NOMO-1 (cell line): Measurements from ENCODE around the gene FAM222A.

ENCODE experiments used
- DNase-seq, 2 experiments: peaks; one replicate each; lab custom pipeline; 2025; ENCODE audit not compliant: unreplicated experiment in 2 of 2; lab: John Stamatoyannopoulos, UW

FAM222A gene

DNA sequence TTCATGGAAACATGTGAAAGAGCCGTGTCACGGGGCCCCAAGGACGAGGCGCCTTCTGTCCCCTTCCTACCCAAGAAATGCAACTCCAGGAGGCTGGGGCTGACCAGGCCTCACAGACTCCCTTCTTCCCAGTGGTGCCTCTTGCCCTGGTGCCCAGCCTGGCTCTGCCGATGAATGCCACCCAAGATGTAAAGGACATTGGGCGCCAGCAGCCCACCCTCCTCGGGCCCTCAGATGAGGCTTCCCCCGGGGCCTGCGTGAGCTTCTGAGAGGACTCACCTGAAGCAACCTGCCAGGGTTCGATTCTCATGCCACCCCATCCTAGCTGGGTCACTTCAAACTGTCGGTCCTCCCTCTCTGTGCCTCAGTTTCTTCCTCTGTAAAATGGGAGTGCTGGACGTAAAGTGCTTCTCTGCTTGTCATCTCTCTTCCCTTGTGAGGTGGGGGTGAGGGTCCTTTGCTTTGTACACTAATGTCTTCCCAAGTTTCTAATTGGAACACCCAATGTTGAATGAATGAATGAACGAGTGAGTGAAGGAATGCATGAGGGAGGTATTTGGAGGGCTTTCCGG, 10.8 kb downstream of the FAM222A start:
- no peak for DNase-seq

DNA sequence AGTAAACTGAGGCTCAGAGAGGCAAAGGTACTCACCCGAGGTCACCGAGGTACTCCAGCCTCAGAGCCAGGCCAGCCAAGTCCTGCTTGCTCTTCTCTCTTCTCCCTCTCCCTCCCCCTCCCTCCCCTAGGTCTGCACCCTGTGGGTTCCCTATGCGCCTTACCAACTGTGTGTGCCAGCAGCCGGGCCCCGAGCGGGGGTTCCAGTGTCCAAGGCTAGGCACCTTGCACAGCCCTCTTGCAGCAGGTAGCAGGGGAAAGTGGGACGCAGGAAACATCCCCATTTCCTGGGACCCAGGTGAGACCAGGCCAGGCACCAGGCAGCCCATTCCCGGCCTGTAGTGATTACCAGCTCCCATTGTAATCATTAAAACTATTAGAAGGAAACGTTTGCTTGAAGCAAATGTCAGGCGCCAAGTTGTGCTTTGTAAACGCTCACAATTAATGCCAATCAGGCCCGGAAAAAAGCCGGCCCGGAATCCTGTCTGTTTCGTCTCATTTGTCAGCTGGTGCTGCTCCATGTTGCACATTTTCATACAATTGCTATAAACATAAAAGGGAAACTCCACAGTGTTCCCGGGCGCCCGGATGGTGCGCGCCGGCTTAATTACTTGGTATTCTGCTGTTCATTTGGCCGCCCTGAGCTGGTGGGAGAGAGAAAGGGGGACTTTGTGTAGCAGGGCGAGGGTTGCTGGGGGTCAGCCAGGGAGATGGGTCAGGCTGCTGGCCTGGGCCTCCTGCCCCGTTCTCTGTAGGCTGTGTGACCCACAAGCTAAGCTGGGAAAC, 11.9 kb downstream of the FAM222A start:
- no peak for DNase-seq

DNA sequence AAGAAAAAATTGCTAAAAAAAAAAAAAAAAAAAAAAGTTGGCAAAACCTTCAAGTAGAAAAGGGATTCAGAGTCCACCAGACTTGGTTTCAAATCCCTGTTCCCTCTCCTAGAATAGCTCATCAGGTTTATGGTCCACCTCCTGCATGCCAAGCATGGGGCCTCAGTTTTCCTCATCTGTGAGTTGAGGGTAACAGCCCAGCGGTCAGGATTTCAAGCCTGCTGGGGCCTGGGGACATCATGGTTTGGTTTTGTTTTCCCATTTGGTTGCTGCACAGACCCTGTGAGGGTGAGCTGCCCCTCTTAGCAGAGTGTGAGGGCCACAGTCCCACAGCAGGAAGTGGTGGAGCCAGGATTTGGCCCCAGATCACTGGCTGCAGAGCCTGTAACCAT, 12.5 kb downstream of the FAM222A start:
- no peak for DNase-seq

GRCh38 chr12:109726511-109727038, 12.9 kb downstream of the FAM222A start:
- no peak for DNase-seq

GRCh38 chr12:109727039-109727723, 13.6 kb downstream of the FAM222A start:
- no peak for DNase-seq

GRCh38 chr12:109727746-109728726, 14.4 kb downstream of the FAM222A start:
- no peak for DNase-seq

GRCh38 chr12:109728921-109729320, 15.3 kb downstream of the FAM222A start:
- DNase-seq, result no peak

DNA sequence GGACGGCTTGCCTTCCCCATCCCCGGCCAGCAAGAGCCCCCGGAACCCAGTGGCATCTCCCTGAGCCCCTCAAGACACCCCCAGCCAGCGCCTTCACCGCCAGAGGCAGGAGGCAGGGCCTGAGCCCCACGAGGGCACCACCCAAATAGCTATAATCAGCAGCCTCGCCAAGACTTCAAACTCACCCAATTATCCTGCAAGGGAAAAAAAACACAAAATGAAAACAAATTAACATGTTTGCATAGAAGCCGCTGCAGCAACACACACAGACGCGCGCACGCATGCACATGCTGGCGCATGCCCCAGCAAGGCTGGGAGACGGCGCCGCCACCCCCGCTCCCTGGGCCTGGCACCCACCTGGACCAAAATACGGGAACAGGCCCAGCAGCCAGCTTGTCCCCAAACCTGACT, 15.8 kb downstream of the FAM222A start:
- no peak for DNase-seq

DNA sequence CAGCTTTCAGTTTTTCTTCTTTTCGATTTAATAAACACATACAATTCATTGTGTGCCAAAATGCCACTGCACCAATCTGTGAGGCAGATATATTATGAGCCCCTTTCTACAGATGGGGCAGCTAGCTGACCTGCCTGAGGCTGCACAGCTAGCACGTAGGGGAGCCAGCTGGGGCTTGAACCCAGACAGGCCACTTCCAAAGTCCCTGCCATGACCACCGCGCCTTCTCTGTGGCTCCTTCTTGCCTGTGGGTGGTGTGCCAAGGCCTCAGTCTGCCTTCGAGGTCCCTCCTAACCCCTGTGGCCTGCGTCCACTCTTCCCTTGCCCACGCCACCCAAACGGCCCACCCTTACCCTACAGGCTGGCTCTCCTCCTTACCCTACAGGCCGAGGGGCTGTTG, 16.2 kb downstream of the FAM222A start:
- no peak for DNase-seq

- DNase-seq, result no peak
These were observed 16.9 kb downstream of the FAM222A start for GRCh38 chr12:109730306-109731145.

DNA sequence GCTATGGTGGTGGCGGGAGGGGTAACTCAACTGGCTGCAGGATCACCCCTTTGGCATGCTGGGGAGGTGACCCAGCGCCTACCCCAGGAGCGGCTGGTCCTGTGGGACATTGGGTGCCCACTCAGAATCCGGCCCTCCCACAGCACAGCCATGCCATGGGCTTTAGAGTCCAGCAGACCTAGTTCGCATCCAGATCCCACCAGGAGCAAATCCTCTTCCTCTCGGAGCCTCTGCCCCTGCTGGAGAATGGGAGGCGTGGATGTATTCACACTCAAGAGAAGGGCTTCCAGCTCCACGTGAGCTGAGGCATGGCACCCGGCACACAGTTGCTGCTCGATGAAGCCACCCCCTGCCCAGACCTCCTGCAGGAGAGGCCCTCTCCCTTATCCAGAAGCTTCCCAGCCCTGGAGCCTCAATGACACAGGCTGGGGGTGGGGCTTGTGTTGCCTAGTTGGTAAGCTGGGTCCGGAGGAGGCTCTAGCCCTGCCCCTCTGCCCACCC, 17.7 kb downstream of the FAM222A start:
- DNase-seq, result no peak

- DNase-seq, result no peak
These were observed 18.2 kb downstream of the FAM222A start for GRCh38 chr12:109731806-109732205.

- DNase-seq, result no peak
These were observed 19.0 kb downstream of the FAM222A start for GRCh38 chr12:109732321-109733305.

DNA sequence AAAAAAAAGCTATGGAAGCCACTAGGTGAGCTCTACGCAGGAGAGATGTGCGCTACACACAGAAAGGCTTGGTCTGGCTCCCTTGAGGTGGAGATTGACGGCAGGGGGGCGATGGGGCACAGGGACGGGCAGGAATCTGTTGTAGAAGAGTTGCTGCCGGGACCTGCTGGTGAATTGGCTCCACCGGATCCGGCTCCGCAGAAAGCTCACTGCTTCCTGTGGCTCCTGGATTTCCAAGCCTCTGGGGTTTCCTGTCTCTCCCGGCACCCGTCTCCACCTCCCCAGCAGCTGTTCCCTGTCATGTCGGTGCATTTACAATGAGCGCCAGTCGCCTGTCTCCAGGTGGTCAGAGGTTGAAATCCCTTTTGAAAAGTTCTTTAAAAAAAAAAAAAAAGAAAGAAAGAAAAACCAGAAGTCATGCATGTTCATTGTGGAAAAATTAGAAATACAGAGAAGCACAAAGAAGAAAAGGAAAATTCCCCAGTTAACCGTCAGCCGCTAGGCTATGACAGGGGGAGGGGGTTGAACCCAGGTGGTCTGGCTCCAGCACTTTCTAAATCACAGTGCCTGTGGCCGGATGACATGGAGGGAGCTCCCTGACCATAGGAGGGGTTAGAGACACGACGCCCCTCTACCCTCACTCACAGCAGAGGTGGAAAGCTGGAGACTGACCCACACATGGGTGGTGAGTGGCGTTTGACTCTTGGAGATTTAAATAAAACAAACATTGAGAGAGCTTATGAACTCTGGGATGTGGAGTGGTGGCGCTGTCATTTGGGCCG, 20.8 kb downstream of the FAM222A start:
- no peak for DNase-seq

DNA sequence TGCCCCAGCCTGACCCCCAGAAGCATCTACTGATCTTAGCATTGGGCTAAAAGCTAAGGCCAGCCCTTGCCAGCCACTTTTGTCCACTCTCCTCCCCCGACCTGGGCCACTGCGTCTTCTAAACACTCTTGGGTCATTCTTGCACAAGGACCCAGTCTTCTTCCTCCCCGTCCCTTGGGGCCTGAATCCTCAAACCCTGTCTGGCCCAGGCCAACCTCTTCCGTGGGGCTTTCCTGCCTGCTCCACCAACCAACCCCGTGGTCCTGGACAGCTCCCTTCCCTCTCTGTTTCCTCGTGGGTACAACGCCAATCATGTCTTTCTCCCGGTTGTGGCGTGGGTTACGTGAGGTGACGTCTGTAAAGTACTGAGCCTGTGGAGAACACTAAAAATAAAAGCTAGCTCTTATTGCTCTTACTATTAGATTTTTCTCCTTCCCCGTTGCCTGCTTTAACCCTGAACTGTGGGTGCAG, 21.5 kb downstream of the FAM222A start:
- DNase-seq, result no peak

- DNase-seq, result no peak
These were observed 22.4 kb downstream of the FAM222A start for GRCh38 chr12:109735825-109736551.
